Left forelimb (tissue), 1 donor: ENCODE data around the gene UGT1A10.
"Not testable (repeated sequence)": the region's sequence is repeated elsewhere in the genome, so short reads cannot be mapped to it uniquely, and the experiment has no call there.

Experiments
- DNase-seq: peaks from one replicate; pipeline ENCODE4 v3.0.0-alpha.2; 2018; ENCODE audit warnings: low spot score

The UGT1A10 gene

GRCh38 chr2:233743464-233744259, 107.4 kb downstream of the UGT1A10 start:
- no peak for DNase-seq

GRCh38 chr2:233745073-233745755, 109.0 kb downstream of the UGT1A10 start:
- no peak for DNase-seq

- not testable (repeated sequence) for DNase-seq
These were observed 109.6 kb downstream of the UGT1A10 start for GRCh38 chr2:233745838-233746237.

GRCh38 chr2:233746475-233747282, 110.4 kb downstream of the UGT1A10 start:
- no peak for DNase-seq

GRCh38 chr2:233747283-233747544, 111.0 kb downstream of the UGT1A10 start:
- no peak for DNase-seq

GRCh38 chr2:233750689-233751088, 114.4 kb downstream of the UGT1A10 start:
- not testable (repeated sequence) for DNase-seq

- DNase-seq: not testable (repeated sequence)
These were observed 115.2 kb downstream of the UGT1A10 start for GRCh38 chr2:233751212-233752009.

GRCh38 chr2:233754872-233755611, 118.8 kb downstream of the UGT1A10 start:
- DNase-seq: no peak

GRCh38 chr2:233756429-233757081, 120.3 kb downstream of the UGT1A10 start:
- DNase-seq: no peak

- DNase-seq: no peak
These were observed 121.9 kb downstream of the UGT1A10 start for GRCh38 chr2:233758141-233758540.

GRCh38 chr2:233758849-233759248, 122.6 kb downstream of the UGT1A10 start:
- DNase-seq: no peak

- DNase-seq: no peak
These were observed 123.8 kb downstream of the UGT1A10 start, which contains the start of gene UGT1A1 for GRCh38 chr2:233760043-233760442. UGT1A1 (plus strand) TSS chr2:233760270; CDS start chr2:233760288, 18 bp downstream.

GRCh38 chr2:233761040-233761769, 125.0 kb downstream of the UGT1A10 start:
- DNase-seq: no peak

GRCh38 chr2:233764264-233764663, 128.0 kb downstream of the UGT1A10 start:
- DNase-seq: no peak

GRCh38 chr2:233764761-233765160, 128.5 kb downstream of the UGT1A10 start:
- DNase-seq: no peak

GRCh38 chr2:233766416-233766815, 130.2 kb downstream of the UGT1A10 start:
- no peak for DNase-seq

- no peak for DNase-seq
These were observed 131.8 kb downstream of the UGT1A10 start for GRCh38 chr2:233768076-233768475.

- no peak for DNase-seq
These were observed 133.0 kb downstream of the UGT1A10 start for GRCh38 chr2:233769260-233769659.

GRCh38 chr2:233772153-233772552, 135.9 kb downstream of the UGT1A10 start:
- no peak for DNase-seq

GRCh38 chr2:233772583-233772982, 136.3 kb downstream of the UGT1A10 start:
- DNase-seq: no peak
